PFSK-1 (cell line): Measurements from ENCODE around the gene NKX1-2.

ENCODE experiments used
- REST ChIP-seq, 2 experiments: IDR thresholded peaks; 2 replicates each; pipeline versions ENCODE4 v1.6.1 to v1.8.0; 2011 to 2012; ENCODE audit warnings: low read depth in 2 of 2, low read length in 2 of 2, control low read depth in 1 of 2, inconsistent platforms in 1 of 2, mild to moderate bottlenecking in 1 of 2, moderate library complexity in 1 of 2; ENCODE audit not compliant: insufficient read depth in 1 of 2
- SIN3A ChIP-seq: IDR thresholded peaks from 2 replicates; pipeline ENCODE4 v1.6.1; 2012; ENCODE audit warnings: mild to moderate bottlenecking, low read length, moderate library complexity, borderline replicate concordance; ENCODE audit not compliant: insufficient read depth

- TF ChIP-seq REST (IDR thresholded peaks at IDR 0.05; ENCODE audit: insufficient read depth in 1 of 2, low read depth in 2 of 2, low read length in 2 of 2) (no peak), SIN3A (no peak)
Observed at GRCh38 chr10:124496150-124496549, 46.3 kb upstream of the NKX1-2 start.
